ENCODE data around the gene PCF11.

- TF ChIP-seq MAFK (IDR thresholded peaks at IDR 0.05; ENCODE audit: low read depth, low read length) (no peak), CTCF (conservative IDR thresholded peaks at IDR 0.05; ENCODE audit: low read depth, low read length) (no peak), POLR2A (IDR thresholded peaks at IDR 0.05; ENCODE audit: low read depth, low read length) (no peak), FOS (IDR thresholded peaks at IDR 0.05; ENCODE audit: low read depth, low read length) (no peak), CHD1 (IDR thresholded peaks at IDR 0.05; ENCODE audit: low read depth, low read length) (no peak), ELK1 (IDR thresholded peaks at IDR 0.05; ENCODE audit: borderline replicate concordance, low read depth, low read length) (no peak), USF2 (IDR thresholded peaks at IDR 0.05; ENCODE audit: low read depth, low read length) (no peak), BHLHE40 (IDR thresholded peaks at IDR 0.05; ENCODE audit: low read depth, low read length) (no peak), SMC3 (IDR thresholded peaks at IDR 0.05; ENCODE audit: low read depth, low read length) (no peak), RAD21 (IDR thresholded peaks at IDR 0.05; ENCODE audit: low read length) (no peak), RFX5 (IDR thresholded peaks at IDR 0.05; ENCODE audit: low read depth, low read length) (no peak), MAZ (IDR thresholded peaks at IDR 0.05; ENCODE audit: borderline replicate concordance, low read depth, low read length) (no peak)
These were observed 34.2 kb upstream of the PCF11 start for GRCh38 chr11:83122766-83123165.

All from IMR-90 (cell line).